Ovary (tissue), 3 donors: Measurements from ENCODE around the gene AGR3.

Source experiments
- POLR2A ChIP-seq: fragments of 450-650 bp; IDR thresholded peaks from one replicate; pipeline ENCODE4 v1.6.1; 2017; ENCODE audit warnings: antibody characterized with exemption, mild to moderate bottlenecking, moderate library complexity
- TF ChIP-seq, protein P1 (sequence below), 3 donors: fragments of 450-650 bp in 2 of 3; fragments of 200-600 bp in 1 of 3; IDR thresholded peaks; one replicate each; pipeline versions ENCODE4 v1.5.1 to v1.8.0; 2016 to 2022; ENCODE audit warnings: antibody characterized with exemption in 3 of 3, mild to moderate bottlenecking in 1 of 3
- donor health status: DM: no; HTN: no; CAD: no.

DNA sequence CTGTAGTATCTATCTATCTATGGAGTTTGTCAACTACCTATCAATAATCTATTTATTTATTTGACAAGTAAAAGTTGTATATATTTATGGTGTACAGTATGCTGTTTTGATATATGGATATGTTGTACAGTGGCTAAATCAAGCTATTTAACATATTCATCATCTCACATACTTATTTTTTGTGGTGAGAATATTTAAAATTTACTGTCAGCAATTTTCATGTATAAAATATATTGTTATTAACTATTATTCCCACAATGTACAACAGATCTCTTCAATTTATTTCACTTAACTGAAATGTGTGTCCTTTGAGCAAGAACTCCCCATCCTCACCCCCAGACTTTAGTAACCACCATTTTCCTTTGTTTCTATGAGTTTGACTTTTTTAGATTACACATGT, 14.5 kb downstream of the AGR3 start:
- TF ChIP-seq, protein P1, sequence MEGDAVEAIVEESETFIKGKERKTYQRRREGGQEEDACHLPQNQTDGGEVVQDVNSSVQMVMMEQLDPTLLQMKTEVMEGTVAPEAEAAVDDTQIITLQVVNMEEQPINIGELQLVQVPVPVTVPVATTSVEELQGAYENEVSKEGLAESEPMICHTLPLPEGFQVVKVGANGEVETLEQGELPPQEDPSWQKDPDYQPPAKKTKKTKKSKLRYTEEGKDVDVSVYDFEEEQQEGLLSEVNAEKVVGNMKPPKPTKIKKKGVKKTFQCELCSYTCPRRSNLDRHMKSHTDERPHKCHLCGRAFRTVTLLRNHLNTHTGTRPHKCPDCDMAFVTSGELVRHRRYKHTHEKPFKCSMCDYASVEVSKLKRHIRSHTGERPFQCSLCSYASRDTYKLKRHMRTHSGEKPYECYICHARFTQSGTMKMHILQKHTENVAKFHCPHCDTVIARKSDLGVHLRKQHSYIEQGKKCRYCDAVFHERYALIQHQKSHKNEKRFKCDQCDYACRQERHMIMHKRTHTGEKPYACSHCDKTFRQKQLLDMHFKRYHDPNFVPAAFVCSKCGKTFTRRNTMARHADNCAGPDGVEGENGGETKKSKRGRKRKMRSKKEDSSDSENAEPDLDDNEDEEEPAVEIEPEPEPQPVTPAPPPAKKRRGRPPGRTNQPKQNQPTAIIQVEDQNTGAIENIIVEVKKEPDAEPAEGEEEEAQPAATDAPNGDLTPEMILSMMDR (IDR thresholded peaks at IDR 0.05) = no peak
- TF ChIP-seq POLR2A = no peak
